IPS DF 6.9 (cell line): ENCODE measurements around the gene TBC1D22A.

Experiments used
- DNase-seq: peaks from one replicate; pipeline ENCODE4 v3.0.0-alpha.2; 2013; ENCODE audit warnings: low read depth, low spot score
- H3K27ac ChIP-seq: one replicate; pipeline ENCODE4 v1.5.1; 2013; ENCODE audit warnings: low read length, control low read depth
- H3K27me3 ChIP-seq: 2 replicates; pipeline ENCODE4 v1.6.1; 2013; ENCODE audit warnings: mild to moderate bottlenecking, low read length; ENCODE audit not compliant: control insufficient read depth, insufficient read depth
- H3K36me3 ChIP-seq: 2 replicates; pipeline ENCODE4 v1.6.1; 2013; ENCODE audit warnings: low read length; ENCODE audit not compliant: control insufficient read depth, insufficient read depth
- H3K4me1 ChIP-seq: 2 replicates; pipeline ENCODE4 v1.6.1; 2013; ENCODE audit warnings: low read length; ENCODE audit not compliant: control insufficient read depth, insufficient read depth
- H3K4me3 ChIP-seq: 2 replicates; pipeline ENCODE4 v1.5.1; 2013; ENCODE audit warnings: mild to moderate bottlenecking, low read length
- H3K9me3 ChIP-seq: 2 replicates; pipeline ENCODE4 v1.6.1; 2013; ENCODE audit warnings: low read length, inconsistent platforms; ENCODE audit not compliant: control insufficient read depth, insufficient read depth
- WGBS: extraction: QIAGEN DNeasy Blood & Tissue Kit; methylation state at CpG from one replicate; pipeline ENCODE4 v1.1.7; 2013; ENCODE audit warnings: mixed read lengths, missing lambda C conversion rate; ENCODE audit not compliant: insufficient read length, insufficient coverage; 5-methylcytosine and 5-hydroxymethylcytosine counted together

TBC1D22A gene

DNA sequence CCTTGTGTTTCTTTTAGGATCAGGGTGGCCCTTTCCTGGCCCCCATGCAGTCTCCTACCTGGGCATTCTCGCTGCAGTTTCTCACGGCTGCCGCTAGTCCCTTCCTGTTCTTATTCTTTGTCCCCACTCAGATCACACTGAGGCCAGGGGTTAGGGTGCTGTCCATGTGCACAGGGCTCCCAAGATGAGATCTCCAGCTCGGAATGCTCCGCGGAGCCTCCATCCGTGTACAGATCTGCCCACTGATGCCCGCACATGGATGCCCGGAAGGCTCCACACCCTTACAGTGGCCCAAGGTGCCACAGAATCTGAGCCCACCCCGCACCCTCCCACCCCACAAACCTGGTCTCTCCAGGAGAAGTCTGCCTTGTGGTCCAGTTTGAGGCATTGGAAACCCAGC, 457.3 kb downstream of the TBC1D22A start:
- no peak overlapping the region for H3K4me3 ChIP-seq
- H3K36me3 ChIP-seq: no peaks in the 10 kb centered on the region
- H3K9me3 ChIP-seq: peaks cover 22% of the 10 kb centered on the region
- H3K27ac ChIP-seq: no peak overlapping the region
- no peaks in the 10 kb centered on the region for H3K27me3 ChIP-seq
- no CpG with 5 or more reads among the region's 10 CpGs for WGBS
- H3K4me1 ChIP-seq: no peaks in the 10 kb centered on the region
- no peak for DNase-seq

DNA sequence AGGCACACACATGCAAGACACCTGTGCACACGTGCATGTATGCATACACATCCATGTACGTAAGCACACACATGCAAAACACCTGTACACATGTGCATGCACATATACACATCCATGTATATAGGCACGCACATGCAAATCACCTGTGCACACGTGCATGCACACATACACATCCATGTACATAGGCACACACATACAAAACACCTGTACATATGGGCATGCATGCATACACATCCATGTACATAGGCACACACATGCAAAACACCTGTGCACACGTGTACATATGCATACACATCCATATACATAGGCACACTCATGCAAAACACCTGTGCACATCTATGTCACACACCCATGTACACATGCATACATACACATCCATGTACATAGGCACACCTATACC, 458.3 kb downstream of the TBC1D22A start:
- Histone ChIP-seq H3K4me3 (no peak overlapping the region), H3K27ac (no peak overlapping the region), H3K4me1 (no peaks in the 10 kb centered on the region), H3K9me3 (peaks cover 24% of the 10 kb centered on the region), H3K36me3 (no peaks in the 10 kb centered on the region), H3K27me3 (no peaks in the 10 kb centered on the region)
- no peak for DNase-seq
- WGBS: no CpG with 5 or more reads among the region's 5 CpGs

DNA sequence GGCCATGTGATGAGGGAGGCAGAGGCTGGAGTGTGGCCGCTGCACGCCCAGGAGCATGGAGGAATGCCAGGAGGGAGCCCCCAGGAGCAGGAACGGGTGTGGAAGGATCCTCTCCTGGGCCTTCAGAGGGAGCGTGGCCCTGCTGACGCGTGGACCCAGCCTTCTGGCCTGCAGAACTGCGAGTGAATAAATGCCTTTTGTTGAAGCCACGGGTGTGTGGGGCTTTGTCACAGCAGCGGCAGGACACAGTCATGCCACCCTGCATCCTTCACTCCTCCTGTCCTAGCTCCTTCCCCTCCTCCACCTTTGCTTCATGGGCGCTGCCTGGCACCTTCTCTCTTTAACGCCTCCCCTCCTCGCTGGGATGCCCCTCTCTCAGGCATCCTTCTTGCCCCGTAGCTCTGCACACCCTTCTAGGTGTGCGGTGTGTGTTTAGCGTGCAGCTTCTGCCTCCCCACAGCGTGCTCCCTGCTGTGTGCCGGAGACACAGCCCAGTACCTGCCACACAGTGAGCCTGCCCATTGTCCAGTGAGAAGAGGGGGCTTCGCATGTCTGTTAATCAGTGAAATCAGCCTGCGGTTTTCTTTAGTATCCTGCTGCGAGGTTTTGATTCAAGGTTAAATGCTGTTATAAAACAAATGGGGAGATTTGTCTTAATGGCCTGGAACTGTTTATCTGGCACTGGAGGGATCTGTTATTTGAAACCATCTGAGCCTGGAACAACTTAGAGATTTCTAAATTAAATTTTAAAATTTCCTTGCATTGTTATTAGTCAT, 459.6 kb downstream of the TBC1D22A start:
- Histone ChIP-seq H3K27ac (no peak overlapping the region), H3K27me3 (no peaks in the 10 kb centered on the region), H3K4me3 (no peak overlapping the region), H3K36me3 (no peaks in the 10 kb centered on the region), H3K4me1 (no peaks in the 10 kb centered on the region), H3K9me3 (peaks cover 27% of the 10 kb centered on the region)
- no CpG with 5 or more reads among the region's 20 CpGs for WGBS
- DNase-seq: no peak
